Measurements from ENCODE around the gene HECTD2.

Gene HECTD2

DNA sequence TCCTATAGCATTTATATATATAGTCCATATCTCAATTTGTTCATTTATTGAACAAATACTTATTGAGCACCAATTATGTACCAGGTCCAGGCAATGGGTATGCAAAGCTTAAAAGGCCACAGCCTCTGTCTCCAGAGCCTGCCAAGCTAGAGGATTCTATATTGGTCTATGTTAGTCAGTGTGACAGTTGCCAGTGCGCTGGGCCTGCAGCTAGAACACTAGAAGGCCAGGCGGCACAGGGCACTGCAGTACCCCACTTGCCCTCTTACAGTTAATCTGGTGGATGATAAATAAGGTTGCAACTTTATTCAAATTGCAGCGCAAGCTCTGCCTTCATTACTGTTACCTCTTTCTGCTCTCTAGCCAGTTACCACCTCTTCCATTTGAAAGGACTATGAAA lies 153.9 kb downstream of the HECTD2 start:
- no peaks in the 10 kb centered on the region for H3K9me3 ChIP-seq (ENCODE audit: control insufficient read depth, low read length)
- no peak for TF ChIP-seq CTCF (IDR thresholded peaks at IDR 0.05)
- H3K9ac ChIP-seq: no peak overlapping the region
- no peak overlapping the region for H3K4me3 ChIP-seq (ENCODE audit: low read depth, low read length)
- H2AFZ ChIP-seq: no peak overlapping the region
- H3K79me2 ChIP-seq: no peaks in the 10 kb centered on the region
- no peak overlapping the region for H3K27ac ChIP-seq
- H3K4me1 ChIP-seq: no peaks in the 10 kb centered on the region
- H3K4me2 ChIP-seq (ENCODE audit: low read length): no peak overlapping the region
- no peaks in the 10 kb centered on the region for H3K36me3 ChIP-seq (ENCODE audit: control insufficient read depth, insufficient read depth, low read length)
- no peaks in the 10 kb centered on the region for H3K27me3 ChIP-seq (ENCODE audit: control insufficient read depth, insufficient read depth, low read length)

All from parathyroid adenoma (tissue), 2 donors.